Natural killer cell treated with Interleukin-12 subunit alpha and Interleukin-12 subunit beta and Interleukin-15 and Interleukin-18, amount 100 ng/mL, for 72 hours (primary cell): ENCODE results near the gene SLC25A36. TPM values are rescaled to one million over a fixed set of nuclear protein-coding genes. Genes with fewer than 3 reads are reported as not detected.
"Not testable (repeated sequence)": the region's sequence is repeated elsewhere in the genome, so short reads cannot be mapped to it uniquely, and the experiment has no call there.

ENCODE experiments used
- ATAC-seq, 2 donors: fragments of 150-1000 bp; cut with Tn5 transposase in 1 of 2; sonication (Bioruptor Pico), chemical (Tn5 transposase) in 1 of 2; 2 replicates each; pipeline ENCODE4 v1.10.0; 2021
- DNase-seq: peaks from one replicate; pipeline ENCODE4 v3.0.0; 2022; ENCODE audit warnings: low spot score
- H3K27ac Mint-ChIP-seq, 2 donors: 1 replicate in 1 of 2; 2 replicates in 1 of 2; pipeline ENCODE4 v1.8.0; 2022; ENCODE audit warnings: mixed read lengths in 2 of 2, mild to moderate bottlenecking in 1 of 2, moderate library complexity in 1 of 2
- H3K27me3 Mint-ChIP-seq, 2 donors: 1 replicate in 1 of 2; 2 replicates in 1 of 2; pipeline ENCODE4 v1.8.0; 2022; ENCODE audit warnings: mixed read lengths in 2 of 2
- H3K36me3 Mint-ChIP-seq: one replicate; pipeline ENCODE4 v1.8.0; 2022; ENCODE audit warnings: mixed read lengths
- H3K4me1 Mint-ChIP-seq, 2 donors: 1 replicate in 1 of 2; 2 replicates in 1 of 2; pipeline ENCODE4 v1.8.0; 2022; ENCODE audit warnings: low read depth in 2 of 2, mixed read lengths in 2 of 2, mild to moderate bottlenecking in 1 of 2
- H3K4me3 Mint-ChIP-seq: one replicate; pipeline ENCODE4 v1.8.0; 2022; ENCODE audit warnings: mixed read lengths
- H3K9me3 Mint-ChIP-seq: 2 replicates; pipeline ENCODE4 v1.8.0; 2022; ENCODE audit warnings: mixed read lengths
- total RNA-seq, 2 donors: library from RNA; stranded (reverse); gene quantifications; one replicate each; pipeline ENCODE4 v1.2.3, GENCODE V29; 2022

SLC25A36 gene
- total RNA-seq, 2 donors from 2014 or later: 47.8 to 68.2 TPM

- Mint-ChIP-seq H3K27me3 (peaks cover 28 to 57% of the 10 kb centered on the region in 2 donors), H3K9me3 (no peaks in the 10 kb centered on the region), H3K36me3 (no peaks in the 10 kb centered on the region), H3K4me1 (no peaks in the 10 kb centered on the region), H3K27ac (no peak overlapping the region), H3K4me3 (no peak overlapping the region)
- ATAC-seq (no peak), DNase-seq (no peak)
Observed at GRCh38 chr3:140917772-140918171, 23.9 kb upstream of the SLC25A36 start.

DNA sequence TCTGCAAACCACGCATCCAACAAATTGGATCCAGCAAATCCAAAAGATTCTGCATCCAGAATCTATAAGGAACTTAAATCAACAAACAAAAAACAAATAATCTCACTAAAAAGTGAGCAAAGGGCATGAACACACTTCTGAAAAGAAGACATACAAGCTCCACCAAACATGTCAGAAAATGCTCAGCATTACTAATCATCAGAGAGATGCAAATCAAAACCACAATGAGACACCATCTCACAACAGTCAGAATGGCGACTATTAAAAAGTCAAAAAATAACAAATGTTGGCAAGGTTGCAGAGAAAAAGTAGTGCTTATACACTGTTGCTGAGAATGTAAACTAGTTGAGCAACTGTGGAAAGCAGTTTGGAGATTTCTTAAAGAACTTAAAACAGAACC, 21.6 kb upstream of the SLC25A36 start:
- no peaks in the 10 kb centered on the region for H3K9me3 Mint-ChIP-seq
- no peak overlapping the region for H3K4me3 Mint-ChIP-seq
- H3K27ac Mint-ChIP-seq: no peak overlapping the region
- H3K27me3 Mint-ChIP-seq: peaks cover 26 to 54% of the 10 kb centered on the region in 2 donors
- H3K36me3 Mint-ChIP-seq: no peaks in the 10 kb centered on the region
- no peak for DNase-seq
- H3K4me1 Mint-ChIP-seq: no peaks in the 10 kb centered on the region
- ATAC-seq: no peak

GRCh38 chr3:140922634-140923033, 19.0 kb upstream of the SLC25A36 start:
- ATAC-seq (no peak), DNase-seq (no peak)
- H3K4me3 Mint-ChIP-seq: no peak overlapping the region
- no peaks in the 10 kb centered on the region for H3K36me3 Mint-ChIP-seq
- no peaks in the 10 kb centered on the region for H3K9me3 Mint-ChIP-seq
- H3K4me1 Mint-ChIP-seq: no peaks in the 10 kb centered on the region
- peaks cover 28 to 58% of the 10 kb centered on the region in 2 donors for H3K27me3 Mint-ChIP-seq
- H3K27ac Mint-ChIP-seq: no peak overlapping the region

GRCh38 chr3:140924097-140924873, 17.4 kb upstream of the SLC25A36 start:
- no peaks in the 10 kb centered on the region for H3K36me3 Mint-ChIP-seq
- DNase-seq: no peak

DNA sequence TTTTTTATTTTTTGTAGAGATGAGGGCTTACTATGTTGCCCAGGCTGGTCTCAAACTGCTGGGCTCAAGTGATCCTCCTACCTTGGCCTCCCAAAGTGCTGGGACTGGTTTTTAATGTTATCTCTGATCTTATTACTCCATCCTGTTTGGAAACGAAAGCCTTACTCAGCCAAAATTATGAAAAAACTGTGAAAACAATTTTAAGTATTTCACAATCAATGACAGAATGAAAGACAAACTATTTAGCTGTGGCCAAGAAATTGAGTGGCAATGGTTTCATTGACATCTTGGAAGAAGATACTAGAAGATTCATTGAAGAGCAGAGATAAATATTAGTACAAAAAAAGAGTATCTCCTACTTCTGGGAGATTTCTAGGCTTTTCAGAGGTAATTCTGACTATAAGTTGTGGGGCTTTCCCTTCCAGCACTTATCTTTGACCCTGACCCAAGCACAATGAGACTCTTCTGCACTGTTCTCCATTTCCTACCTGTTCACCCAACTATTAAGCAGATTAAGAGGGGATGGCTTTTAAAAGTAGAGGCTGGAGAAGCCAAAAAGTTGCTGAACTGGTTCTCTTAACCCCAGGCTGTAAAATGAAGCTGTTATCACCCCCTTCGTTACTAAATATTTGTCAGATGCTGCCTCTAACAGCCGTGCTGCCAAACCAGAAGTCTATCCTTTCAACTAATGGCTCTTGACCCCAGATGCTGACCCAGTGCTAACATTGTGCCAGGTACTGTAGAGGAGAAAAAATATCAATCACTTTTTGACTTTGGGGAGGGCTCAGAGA, 14.2 kb upstream of the SLC25A36 start:
- no peaks in the 10 kb centered on the region for H3K4me1 Mint-ChIP-seq
- no peaks in the 10 kb centered on the region for H3K9me3 Mint-ChIP-seq
- H3K36me3 Mint-ChIP-seq: no peaks in the 10 kb centered on the region
- H3K4me3 Mint-ChIP-seq: no peak overlapping the region
- no peak for DNase-seq
- no peak for ATAC-seq
- H3K27me3 Mint-ChIP-seq: peaks cover 25 to 55% of the 10 kb centered on the region in 2 donors
- no peak overlapping the region for H3K27ac Mint-ChIP-seq

More at GRCh38 chr3:140924097-140924873, 17.4 kb upstream of the SLC25A36 start:
- Mint-ChIP-seq H3K27me3 (peaks cover 24 to 54% of the 10 kb centered on the region in 2 donors), H3K4me1 (no peaks in the 10 kb centered on the region), H3K27ac (no peak overlapping the region), H3K4me3 (no peak overlapping the region), H3K9me3 (no peaks in the 10 kb centered on the region)
- ATAC-seq: no peak

- DNase-seq (no peak), ATAC-seq (no peak)
- Mint-ChIP-seq H3K4me1 (no peaks in the 10 kb centered on the region), H3K36me3 (no peaks in the 10 kb centered on the region), H3K27ac (no peak overlapping the region), H3K27me3 (peaks cover 25 to 57% of the 10 kb centered on the region in 2 donors), H3K9me3 (no peaks in the 10 kb centered on the region), H3K4me3 (no peak overlapping the region)
Observed at GRCh38 chr3:140929446-140929845, 12.2 kb upstream of the SLC25A36 start.

DNA sequence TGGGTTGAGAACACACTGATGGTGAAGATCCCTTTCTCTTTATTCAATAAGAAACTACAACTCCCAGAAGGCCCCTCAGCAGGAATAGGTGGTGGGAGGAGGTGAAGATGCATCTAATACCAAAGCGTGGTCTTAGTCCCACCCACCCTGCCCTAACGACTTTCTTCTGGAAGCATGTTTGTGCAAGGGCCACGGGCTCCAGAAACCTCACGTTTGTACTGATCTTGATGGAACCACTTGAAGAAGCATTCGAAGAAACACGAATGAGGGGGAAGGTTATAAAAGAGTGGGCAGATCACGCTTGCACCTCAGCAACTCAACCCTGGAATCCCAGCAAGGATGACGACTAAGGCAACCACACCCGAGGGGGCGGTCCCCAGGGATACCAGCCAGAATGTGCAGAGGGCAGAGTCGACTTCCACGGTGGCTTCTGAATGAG, 10.6 kb upstream of the SLC25A36 start:
- no peaks in the 10 kb centered on the region for H3K4me1 Mint-ChIP-seq
- H3K4me3 Mint-ChIP-seq: no peak overlapping the region
- ATAC-seq: no peak
- DNase-seq: no peak
- H3K9me3 Mint-ChIP-seq: peaks cover 2% of the 10 kb centered on the region
- peaks cover 37 to 64% of the 10 kb centered on the region in 2 donors for H3K27me3 Mint-ChIP-seq
- H3K27ac Mint-ChIP-seq: no peak overlapping the region
- peaks cover 2% of the 10 kb centered on the region for H3K36me3 Mint-ChIP-seq

GRCh38 chr3:140931801-140932200, 9.8 kb upstream of the SLC25A36 start:
- no peaks in the 10 kb centered on the region for H3K4me1 Mint-ChIP-seq
- H3K27me3 Mint-ChIP-seq: peaks cover 39 to 64% of the 10 kb centered on the region in 2 donors
- DNase-seq (no peak), ATAC-seq (no peak)
- peaks cover 4% of the 10 kb centered on the region for H3K36me3 Mint-ChIP-seq
- peaks cover 5% of the 10 kb centered on the region for H3K9me3 Mint-ChIP-seq
- H3K27ac Mint-ChIP-seq: no peak overlapping the region
- no peak overlapping the region for H3K4me3 Mint-ChIP-seq

GRCh38 chr3:140933109-140933508, 8.5 kb upstream of the SLC25A36 start:
- H3K4me3 Mint-ChIP-seq: no peak overlapping the region
- no peak overlapping the region for H3K27ac Mint-ChIP-seq
- H3K9me3 Mint-ChIP-seq: peaks cover 5% of the 10 kb centered on the region
- H3K4me1 Mint-ChIP-seq: no peaks in the 10 kb centered on the region
- DNase-seq: no peak
- H3K27me3 Mint-ChIP-seq: peaks cover 42 to 72% of the 10 kb centered on the region in 2 donors
- no peak for ATAC-seq
- H3K36me3 Mint-ChIP-seq: peaks cover 4% of the 10 kb centered on the region

- H3K27ac Mint-ChIP-seq: no peak overlapping the region
- ATAC-seq (no peak), DNase-seq (no peak)
- no peaks in the 10 kb centered on the region for H3K4me1 Mint-ChIP-seq
- peaks cover 42 to 71% of the 10 kb centered on the region in 2 donors for H3K27me3 Mint-ChIP-seq
- H3K4me3 Mint-ChIP-seq: no peak overlapping the region
- peaks cover 4% of the 10 kb centered on the region for H3K36me3 Mint-ChIP-seq
- peaks cover 5% of the 10 kb centered on the region for H3K9me3 Mint-ChIP-seq
Observed at GRCh38 chr3:140933552-140933951, 8.1 kb upstream of the SLC25A36 start.

DNA sequence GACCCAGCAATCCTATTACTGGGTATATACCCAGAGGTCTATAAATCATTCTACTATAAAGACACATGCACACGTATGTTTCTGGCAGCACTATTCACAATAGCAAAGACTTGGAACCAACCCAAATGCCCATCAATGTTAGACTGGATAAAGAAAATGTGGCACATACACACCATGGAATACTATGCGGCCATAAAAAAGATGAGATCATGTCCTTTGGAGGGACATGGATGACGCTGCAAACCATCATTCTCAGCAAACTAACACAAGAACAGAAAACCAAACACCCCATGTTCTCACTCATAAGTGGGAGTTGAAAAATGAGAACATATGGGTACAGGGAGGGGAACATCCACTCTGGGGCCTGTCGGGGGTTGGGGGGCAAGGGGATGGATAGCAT, 2.3 kb upstream of the SLC25A36 start:
- H3K9me3 Mint-ChIP-seq, H3K27ac Mint-ChIP-seq, H3K36me3 Mint-ChIP-seq, ATAC-seq, DNase-seq, H3K4me3 Mint-ChIP-seq: not testable (repeated sequence)
- Mint-ChIP-seq H3K27me3 (peaks cover 35% of the 10 kb centered on the region in 2 donors), H3K4me1 (peaks cover 17 to 28% of the 10 kb centered on the region in 2 donors)

DNA sequence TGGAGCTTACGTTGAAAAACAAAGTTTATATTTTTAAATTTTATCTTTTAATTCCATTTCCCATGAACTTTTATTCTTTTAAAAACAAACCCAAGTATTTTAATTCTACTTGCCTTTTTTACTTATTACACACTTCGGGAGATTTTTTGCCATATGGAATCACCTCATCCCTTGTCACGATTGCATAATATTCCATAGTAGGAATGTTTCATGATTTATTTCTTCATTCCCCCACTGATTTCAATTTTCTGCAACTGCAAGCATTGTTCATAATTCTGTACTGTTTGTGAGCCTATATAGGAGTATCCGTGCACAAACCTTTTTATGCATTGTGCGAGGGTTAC, 574 bp upstream of the SLC25A36 start:
- peaks cover 18 to 22% of the 10 kb centered on the region in 2 donors for H3K27me3 Mint-ChIP-seq
- H3K27ac Mint-ChIP-seq: peak overlapping the region; percentile 82 to 92
- DNase-seq (no peak), ATAC-seq (no peak)
- H3K4me1 Mint-ChIP-seq: peaks cover 24 to 30% of the 10 kb centered on the region in 2 donors
- peak overlapping the region; percentile 95 for H3K4me3 Mint-ChIP-seq
- H3K9me3 Mint-ChIP-seq: peaks cover 2% of the 10 kb centered on the region
- H3K36me3 Mint-ChIP-seq: peaks cover 2% of the 10 kb centered on the region

- ATAC-seq (peak; percentile 30 to 45), DNase-seq (peak; percentile 74)
- Mint-ChIP-seq H3K27ac (peak overlapping the region; percentile 82 to 92), H3K4me1 (peaks cover 34 to 41% of the 10 kb centered on the region in 2 donors), H3K9me3 (no peaks in the 10 kb centered on the region), H3K4me3 (peak overlapping the region; percentile 95), H3K27me3 (peaks cover 6 to 12% of the 10 kb centered on the region in 2 donors), H3K36me3 (no peaks in the 10 kb centered on the region)
Observed at GRCh38 chr3:140942221-140943104, 827 bp downstream of the SLC25A36 start.
